GM06990 (cell line): ENCODE data around the gene RALGAPA2.

Source experiments
- DNase-seq: peaks from one replicate; pipeline ENCODE4 v3.0.0-alpha.2; 2011; ENCODE audit not compliant: insufficient read length; ENCODE audit errors: extremely low read depth
- H3K27me3 ChIP-seq: replicated peaks from 2 replicates; pipeline ENCODE4 v1.6.0; 2011; ENCODE audit warnings: low read length; ENCODE audit not compliant: control insufficient read depth, insufficient read depth
- H3K36me3 ChIP-seq: 2 replicates; pipeline ENCODE4 v1.5.1; 2011; ENCODE audit warnings: low read length; ENCODE audit not compliant: control insufficient read depth, insufficient read depth
- H3K4me3 ChIP-seq: replicated peaks from 2 replicates; pipeline ENCODE4 v1.5.1; 2011; ENCODE audit warnings: low read depth, mild to moderate bottlenecking, control low read depth, low read length
- CTCF ChIP-seq: IDR thresholded peaks from 2 replicates; pipeline ENCODE4 v1.5.1; 2011; ENCODE audit warnings: low read length, control low read depth, mild to moderate bottlenecking, inconsistent platforms; ENCODE audit not compliant: insufficient read depth, poor library complexity, severe bottlenecking

Gene RALGAPA2

GRCh38 chr20:20573797-20574196 is 138.6 kb downstream of the RALGAPA2 start:
- no peaks in the 10 kb centered on the region; the same call in 1 of the 2 replicates for H3K36me3 ChIP-seq

GRCh38 chr20:20571068-20571780 is 141.2 kb downstream of the RALGAPA2 start:
- no peak for DNase-seq
- no peak overlapping the region for H3K4me3 ChIP-seq
- no peaks in the 10 kb centered on the region for H3K36me3 ChIP-seq
- no peaks in the 10 kb centered on the region for H3K27me3 ChIP-seq
- no peak for TF ChIP-seq CTCF

More at GRCh38 chr20:20573797-20574196, 138.6 kb downstream of the RALGAPA2 start:
- Histone ChIP-seq H3K27me3 (no peaks in the 10 kb centered on the region), H3K4me3 (no peak overlapping the region)
- TF ChIP-seq CTCF = no peak
- DNase-seq = no peak

- TF ChIP-seq CTCF = peak; percentile 71
- H3K27me3 ChIP-seq = no peaks in the 10 kb centered on the region
- H3K4me3 ChIP-seq = no peak overlapping the region
- no peaks in the 10 kb centered on the region for H3K36me3 ChIP-seq
- DNase-seq = no peak
Observed at GRCh38 chr20:20568604-20569205, 143.7 kb downstream of the RALGAPA2 start.

- no peaks in the 10 kb centered on the region for H3K36me3 ChIP-seq
- DNase-seq = no peak
- H3K27me3 ChIP-seq = no peaks in the 10 kb centered on the region
- TF ChIP-seq CTCF = no peak
- no peak overlapping the region for H3K4me3 ChIP-seq
Observed at GRCh38 chr20:20567712-20568111, 144.7 kb downstream of the RALGAPA2 start.

GRCh38 chr20:20566516-20566915 is 145.9 kb downstream of the RALGAPA2 start:
- no peak overlapping the region for H3K4me3 ChIP-seq
- DNase-seq = no peak
- no peaks in the 10 kb centered on the region for H3K27me3 ChIP-seq
- no peaks in the 10 kb centered on the region for H3K36me3 ChIP-seq
- no peak for TF ChIP-seq CTCF

- Histone ChIP-seq H3K27me3 (no peaks in the 10 kb centered on the region), H3K36me3 (no peaks in the 10 kb centered on the region), H3K4me3 (no peak overlapping the region)
- no peak for TF ChIP-seq CTCF
- no peak for DNase-seq
Observed at GRCh38 chr20:20564279-20564678, 148.2 kb downstream of the RALGAPA2 start.
